Measurements from ENCODE around the gene ETNK2. TPM values are rescaled to one million over a fixed set of nuclear protein-coding genes. Genes with fewer than 3 reads are reported as not detected.

The ETNK2 gene, protein sequence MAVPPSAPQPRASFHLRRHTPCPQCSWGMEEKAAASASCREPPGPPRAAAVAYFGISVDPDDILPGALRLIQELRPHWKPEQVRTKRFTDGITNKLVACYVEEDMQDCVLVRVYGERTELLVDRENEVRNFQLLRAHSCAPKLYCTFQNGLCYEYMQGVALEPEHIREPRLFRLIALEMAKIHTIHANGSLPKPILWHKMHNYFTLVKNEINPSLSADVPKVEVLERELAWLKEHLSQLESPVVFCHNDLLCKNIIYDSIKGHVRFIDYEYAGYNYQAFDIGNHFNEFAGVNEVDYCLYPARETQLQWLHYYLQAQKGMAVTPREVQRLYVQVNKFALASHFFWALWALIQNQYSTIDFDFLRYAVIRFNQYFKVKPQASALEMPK
- 25.1 and 25.6 TPM in 2 replicates for polyA plus RNA-seq (2011; rRNA removed)
- polyA minus RNA-seq (2011; rRNA and poly(A)+ RNA removed): 25.6 and 33.5 TPM in 2 replicates

DNA sequence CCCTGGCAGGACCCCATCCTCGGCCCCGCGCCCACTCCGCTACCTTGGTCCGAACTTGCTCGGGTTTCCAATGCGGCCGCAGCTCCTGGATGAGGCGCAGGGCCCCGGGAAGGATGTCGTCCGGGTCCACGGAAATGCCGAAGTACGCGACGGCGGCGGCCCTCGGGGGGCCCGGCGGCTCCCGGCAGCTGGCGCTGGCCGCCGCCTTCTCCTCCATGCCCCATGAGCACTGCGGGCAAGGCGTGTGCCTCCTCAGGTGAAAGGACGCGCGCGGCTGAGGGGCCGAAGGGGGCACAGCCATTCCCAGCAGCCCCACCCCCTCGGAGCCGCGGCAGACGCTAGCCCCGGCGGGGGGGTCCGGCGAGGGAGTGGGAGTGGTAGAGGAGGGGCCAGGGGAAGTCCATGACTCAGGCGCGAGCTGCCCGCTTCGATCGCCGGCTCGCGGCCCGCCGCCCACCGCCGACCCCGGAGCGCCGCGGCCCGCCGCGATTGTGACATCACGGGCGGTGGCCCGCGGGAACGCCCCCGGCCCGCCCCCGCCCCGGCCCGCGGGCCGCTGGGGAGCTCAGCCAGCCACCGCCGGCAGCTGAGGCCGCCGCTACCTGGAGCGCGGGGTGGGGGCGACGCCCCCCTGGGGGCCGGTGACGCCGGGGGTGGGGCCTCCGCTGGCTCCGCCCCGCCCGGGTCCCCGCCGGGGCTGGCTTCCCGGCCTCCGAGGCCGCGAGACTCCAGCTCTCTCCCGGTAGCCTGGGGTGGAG, at the start of gene ETNK2:
TSS of gene ETNK2 (minus strand) at position 493 of the 758 bp plus-strand sequence. CDS start at position 301, 192 bp downstream.
- ChIA-PET CTCF (interaction anchor here (0.7 to 2.8 kb wide), 5 partner anchors 11 to 247 kb away, joined by 3 to 12 read pairs (median 5); no protein-coding TSS in a partner anchor), POLR2A (interaction anchor here (0.6 kb wide), 1 partner anchor 13 kb away, joined by 3 read pairs; no protein-coding TSS in a partner anchor)
- Histone ChIP-seq H3K27me3 (ENCODE audit: control insufficient read depth, insufficient read depth, low read length) (peaks cover 11% of the 10 kb centered on the region), H3K27ac (ENCODE audit: low read depth, low read length) (no peak within 1 kb of the TSS), H3K9me3 (ENCODE audit: control insufficient read depth, insufficient read depth, low read length) (no peaks in the 10 kb centered on the region), H3K4me3 (ENCODE audit: low read depth, low read length) (peak within 1 kb of the TSS; percentile 67)
- no peak for DNase-seq (ENCODE audit: low read depth, low spot score)
- TF ChIP-seq, protein P1, sequence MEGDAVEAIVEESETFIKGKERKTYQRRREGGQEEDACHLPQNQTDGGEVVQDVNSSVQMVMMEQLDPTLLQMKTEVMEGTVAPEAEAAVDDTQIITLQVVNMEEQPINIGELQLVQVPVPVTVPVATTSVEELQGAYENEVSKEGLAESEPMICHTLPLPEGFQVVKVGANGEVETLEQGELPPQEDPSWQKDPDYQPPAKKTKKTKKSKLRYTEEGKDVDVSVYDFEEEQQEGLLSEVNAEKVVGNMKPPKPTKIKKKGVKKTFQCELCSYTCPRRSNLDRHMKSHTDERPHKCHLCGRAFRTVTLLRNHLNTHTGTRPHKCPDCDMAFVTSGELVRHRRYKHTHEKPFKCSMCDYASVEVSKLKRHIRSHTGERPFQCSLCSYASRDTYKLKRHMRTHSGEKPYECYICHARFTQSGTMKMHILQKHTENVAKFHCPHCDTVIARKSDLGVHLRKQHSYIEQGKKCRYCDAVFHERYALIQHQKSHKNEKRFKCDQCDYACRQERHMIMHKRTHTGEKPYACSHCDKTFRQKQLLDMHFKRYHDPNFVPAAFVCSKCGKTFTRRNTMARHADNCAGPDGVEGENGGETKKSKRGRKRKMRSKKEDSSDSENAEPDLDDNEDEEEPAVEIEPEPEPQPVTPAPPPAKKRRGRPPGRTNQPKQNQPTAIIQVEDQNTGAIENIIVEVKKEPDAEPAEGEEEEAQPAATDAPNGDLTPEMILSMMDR (IDR thresholded peaks at IDR 0.05; ENCODE audit: low read depth, low read length): no peak

DNA sequence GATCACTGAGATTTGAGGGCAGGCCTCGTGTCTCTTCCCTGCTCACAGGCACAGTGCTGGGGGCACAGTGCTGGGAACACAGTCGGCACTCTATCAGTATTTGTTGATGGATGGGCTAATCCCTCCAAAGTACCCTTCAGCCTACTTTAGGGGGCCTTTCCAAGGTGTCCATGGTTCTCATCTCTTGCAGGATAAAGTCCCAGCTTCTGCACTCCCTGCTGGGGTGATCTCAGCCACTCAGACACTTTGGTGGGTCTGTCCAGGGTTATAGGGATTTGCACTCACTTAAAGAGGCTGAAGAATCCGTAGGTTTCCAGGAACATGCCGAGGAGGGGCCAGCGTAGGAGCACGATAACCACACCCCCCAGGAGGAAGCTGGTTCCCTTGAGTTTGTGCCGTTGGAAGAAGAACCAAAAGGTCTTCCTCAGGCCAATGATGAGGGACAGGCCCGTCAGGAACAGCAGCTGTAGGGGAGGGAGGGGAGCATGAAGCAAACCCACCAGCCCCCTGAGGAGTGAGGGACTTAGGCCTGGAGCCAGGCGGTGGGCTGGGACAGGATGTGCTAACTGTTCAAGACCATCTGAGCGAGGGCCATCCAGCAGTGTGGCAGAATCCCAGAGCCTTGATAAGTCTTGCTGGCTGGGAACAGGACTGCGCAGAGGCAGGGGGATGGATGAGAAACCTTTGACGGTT, 49.6 kb upstream of the ETNK2 start:
- DNase-seq (ENCODE audit: low read depth, low spot score): no peak
- Histone ChIP-seq H3K27me3 (ENCODE audit: control insufficient read depth, insufficient read depth, low read length) (no peaks in the 10 kb centered on the region), H3K4me3 (ENCODE audit: low read depth, low read length) (no peak overlapping the region), H3K9me3 (ENCODE audit: control insufficient read depth, insufficient read depth, low read length) (no peaks in the 10 kb centered on the region), H3K27ac (ENCODE audit: low read depth, low read length) (no peak overlapping the region)
- TF ChIP-seq, protein P1 (IDR thresholded peaks at IDR 0.05; ENCODE audit: low read depth, low read length): no peak
- POLR2A ChIA-PET: no interaction called here
- CTCF ChIA-PET: no interaction called here

DNA sequence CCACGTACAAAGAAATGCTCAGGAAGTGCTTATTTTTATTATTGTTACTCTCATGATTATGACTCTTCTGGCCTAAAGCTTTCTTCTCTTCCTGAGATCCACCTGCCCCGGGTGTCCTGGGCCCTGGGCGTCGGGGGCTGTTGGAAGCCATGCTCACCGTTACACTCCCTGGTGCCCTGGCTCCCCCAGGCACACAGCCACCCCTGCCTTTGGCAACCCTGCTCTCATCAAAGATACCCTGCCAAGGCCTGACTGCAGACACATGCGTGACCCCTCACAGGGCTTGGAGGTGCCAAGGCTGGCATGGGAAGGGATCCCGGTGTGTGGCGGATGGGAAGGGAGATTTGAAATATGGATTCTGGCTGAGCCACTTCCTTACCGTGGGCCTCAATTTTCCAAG, 47.7 kb upstream of the ETNK2 start:
- no peak overlapping the region for H3K4me3 ChIP-seq (ENCODE audit: low read depth, low read length)
- H3K27me3 ChIP-seq (ENCODE audit: control insufficient read depth, insufficient read depth, low read length): no peaks in the 10 kb centered on the region
- DNase-seq (ENCODE audit: low read depth, low spot score): no peak
- H3K9me3 ChIP-seq (ENCODE audit: control insufficient read depth, insufficient read depth, low read length): no peaks in the 10 kb centered on the region
- no peak overlapping the region for H3K27ac ChIP-seq (ENCODE audit: low read depth, low read length)
- ChIA-PET CTCF (interaction anchor here (1.9 to 4.1 kb wide), 3 partner anchors 7 to 164 kb away, joined by 9 to 47 read pairs (median 10); partner anchors contain the start of gene GOLT1A), POLR2A (no interaction called here)
- TF ChIP-seq, protein P1 (IDR thresholded peaks at IDR 0.05; ENCODE audit: low read depth, low read length): no peak

DNA sequence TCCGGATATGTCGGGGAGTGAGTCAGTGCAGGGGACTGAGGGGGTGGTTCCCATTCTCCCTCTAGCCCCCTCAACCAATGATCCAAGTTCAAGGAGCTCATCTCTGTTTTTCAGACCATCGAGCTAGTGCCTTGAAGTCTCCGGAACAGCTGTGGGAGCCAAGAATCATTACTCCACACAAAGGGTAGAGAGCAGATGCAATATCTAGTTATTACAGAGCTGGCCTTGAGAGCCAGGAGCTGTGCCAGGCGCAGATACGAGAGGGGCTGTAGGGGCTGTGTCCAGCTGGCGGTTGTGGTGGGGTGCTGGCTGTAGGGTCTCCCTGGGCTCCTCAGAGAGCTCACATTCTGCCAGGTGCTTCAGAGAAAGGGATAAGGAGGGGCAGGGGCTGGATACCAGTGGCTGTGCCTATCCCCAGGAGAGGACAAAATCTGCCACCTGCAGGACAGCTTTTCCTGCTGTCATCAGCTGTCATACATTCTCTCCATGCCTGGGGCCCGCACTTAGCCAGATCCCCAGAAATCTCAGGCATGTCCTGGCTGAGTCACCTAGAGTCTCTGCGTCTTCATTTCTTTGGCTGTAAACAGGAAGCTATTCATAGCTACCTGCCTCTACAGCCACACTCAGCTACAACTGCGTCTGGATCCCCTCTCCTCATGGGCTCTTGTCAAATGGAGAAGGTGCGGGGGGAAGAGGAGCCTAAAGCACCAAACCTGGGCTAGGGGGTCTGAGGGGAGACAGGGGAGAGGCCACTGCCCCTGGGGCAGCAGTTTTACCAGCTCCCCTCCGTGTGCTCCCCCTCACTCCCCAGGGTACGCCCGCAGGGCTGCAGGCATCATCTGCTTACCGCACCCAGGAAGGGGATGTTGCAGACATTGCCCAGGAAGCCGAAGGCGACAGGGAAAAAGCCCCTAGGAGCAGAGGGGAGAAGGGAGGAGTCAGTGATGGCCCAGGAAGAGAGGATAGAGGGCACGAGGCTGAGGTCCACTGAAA, 46.8 kb upstream of the ETNK2 start:
- H3K27me3 ChIP-seq (ENCODE audit: control insufficient read depth, insufficient read depth, low read length): no peaks in the 10 kb centered on the region
- ChIA-PET POLR2A (interaction anchor here (0.9 to 1.0 kb wide), 2 partner anchors 8 to 26 kb away, joined by 4 to 5 read pairs; no protein-coding TSS in a partner anchor), CTCF (interaction anchor here (1.0 to 4.1 kb wide), 9 partner anchors 8 to 200 kb away, joined by 3 to 47 read pairs (median 6); partner anchors contain the start of gene GOLT1A)
- TF ChIP-seq, protein P1 (IDR thresholded peaks at IDR 0.05; ENCODE audit: low read depth, low read length): no peak
- H3K27ac ChIP-seq (ENCODE audit: low read depth, low read length): peak overlapping the region; percentile 63
- DNase-seq (ENCODE audit: low read depth, low spot score): peak; percentile 46
- H3K9me3 ChIP-seq (ENCODE audit: control insufficient read depth, insufficient read depth, low read length): no peaks in the 10 kb centered on the region
- no peak overlapping the region for H3K4me3 ChIP-seq (ENCODE audit: low read depth, low read length)

Measured in AG04450 (cell line).